Effector CD4-positive, alpha-beta T cell (primary cell): Measurements from ENCODE around the gene CDCA7.
"Not testable (repeated sequence)": the region's sequence is repeated elsewhere in the genome, so short reads cannot be mapped to it uniquely, and the experiment has no call there.

Experiments used
- DNase-seq: peaks from one replicate; pipeline ENCODE4 v3.0.0-alpha.2; 2020

Gene CDCA7

GRCh38 chr2:173404841-173405750, 50.4 kb downstream of the CDCA7 start:
- no peak for DNase-seq

GRCh38 chr2:173407176-173407575, 52.5 kb downstream of the CDCA7 start:
- DNase-seq: no peak

GRCh38 chr2:173407646-173408045, 53.0 kb downstream of the CDCA7 start:
- DNase-seq: no peak

GRCh38 chr2:173410579-173410978, 55.9 kb downstream of the CDCA7 start:
- DNase-seq: no peak

GRCh38 chr2:173412628-173413027, 58.0 kb downstream of the CDCA7 start:
- no peak for DNase-seq

GRCh38 chr2:173414823-173415322, 60.2 kb downstream of the CDCA7 start:
- DNase-seq: no peak

- no peak for DNase-seq
These were observed 61.0 kb downstream of the CDCA7 start for GRCh38 chr2:173415431-173416381.

- not testable (repeated sequence) for DNase-seq
These were observed 61.9 kb downstream of the CDCA7 start for GRCh38 chr2:173416415-173417152.

GRCh38 chr2:173417341-173417740, 62.7 kb downstream of the CDCA7 start:
- no peak for DNase-seq

- no peak for DNase-seq
These were observed 63.1 kb downstream of the CDCA7 start for GRCh38 chr2:173417802-173418201.
